AG09319 (cell line): ENCODE results near the gene SARS2.

Experiments
- DNase-seq: peaks from one replicate; pipeline ENCODE4 v3.0.0-alpha.2; 2010; ENCODE audit warnings: low read depth; ENCODE audit errors: extremely low read depth
- TF ChIP-seq, protein P1 (sequence below): IDR thresholded peaks from 2 replicates; pipeline ENCODE4 v1.5.1; 2011; ENCODE audit warnings: low read depth, mild to moderate bottlenecking, inconsistent platforms, low read length, moderate library complexity

The SARS2 gene

GRCh38 chr19:38921420-38922274, 8.9 kb downstream of the SARS2 start:
- no peak for DNase-seq

DNA sequence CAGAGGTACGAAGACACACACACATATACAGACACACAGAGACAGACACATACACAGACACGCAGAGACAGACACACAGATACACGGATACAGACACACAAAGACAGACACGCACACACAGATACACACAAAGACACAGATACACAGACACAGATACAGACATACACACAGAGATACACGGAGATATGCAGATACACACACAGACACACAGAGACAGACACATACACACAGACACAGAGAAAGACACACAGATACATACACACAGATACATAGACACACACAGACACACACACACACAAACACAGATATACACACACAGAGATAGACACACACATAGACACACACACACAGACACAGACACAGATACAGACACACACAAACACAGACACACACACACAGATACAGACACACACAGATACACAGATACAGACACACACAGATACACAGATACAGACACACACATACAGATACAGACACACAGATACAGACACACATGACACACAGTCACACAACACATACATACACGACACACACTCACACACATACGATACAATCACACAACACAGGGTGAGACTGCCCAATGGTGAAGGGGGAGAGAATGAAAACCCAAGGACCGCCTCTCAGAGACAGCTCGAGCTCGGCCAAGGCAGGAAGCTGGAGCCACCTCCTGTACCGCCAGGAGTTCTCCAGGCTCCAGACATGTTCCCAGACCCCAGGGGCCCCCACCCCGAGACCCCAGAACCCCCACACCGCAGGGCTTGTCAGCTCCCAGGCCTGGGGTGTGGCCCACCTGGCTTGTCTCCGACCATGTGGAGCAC, 9.8 kb downstream of the SARS2 start:
- TF ChIP-seq, protein P1, sequence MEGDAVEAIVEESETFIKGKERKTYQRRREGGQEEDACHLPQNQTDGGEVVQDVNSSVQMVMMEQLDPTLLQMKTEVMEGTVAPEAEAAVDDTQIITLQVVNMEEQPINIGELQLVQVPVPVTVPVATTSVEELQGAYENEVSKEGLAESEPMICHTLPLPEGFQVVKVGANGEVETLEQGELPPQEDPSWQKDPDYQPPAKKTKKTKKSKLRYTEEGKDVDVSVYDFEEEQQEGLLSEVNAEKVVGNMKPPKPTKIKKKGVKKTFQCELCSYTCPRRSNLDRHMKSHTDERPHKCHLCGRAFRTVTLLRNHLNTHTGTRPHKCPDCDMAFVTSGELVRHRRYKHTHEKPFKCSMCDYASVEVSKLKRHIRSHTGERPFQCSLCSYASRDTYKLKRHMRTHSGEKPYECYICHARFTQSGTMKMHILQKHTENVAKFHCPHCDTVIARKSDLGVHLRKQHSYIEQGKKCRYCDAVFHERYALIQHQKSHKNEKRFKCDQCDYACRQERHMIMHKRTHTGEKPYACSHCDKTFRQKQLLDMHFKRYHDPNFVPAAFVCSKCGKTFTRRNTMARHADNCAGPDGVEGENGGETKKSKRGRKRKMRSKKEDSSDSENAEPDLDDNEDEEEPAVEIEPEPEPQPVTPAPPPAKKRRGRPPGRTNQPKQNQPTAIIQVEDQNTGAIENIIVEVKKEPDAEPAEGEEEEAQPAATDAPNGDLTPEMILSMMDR = no peak
- DNase-seq = no peak

More at GRCh38 chr19:38921420-38922274, 8.9 kb downstream of the SARS2 start:
- TF ChIP-seq, protein P1 = no peak

GRCh38 chr19:38919837-38920601, 10.5 kb downstream of the SARS2 start:
- TF ChIP-seq, protein P1 = no peak
- no peak for DNase-seq

- no peak for DNase-seq
- TF ChIP-seq, protein P1 = no peak
These were observed 12.0 kb downstream of the SARS2 start for GRCh38 chr19:38918526-38918925.

GRCh38 chr19:38917921-38918491, 12.6 kb downstream of the SARS2 start:
- DNase-seq = no peak
- TF ChIP-seq, protein P1 = no peak; the same call in none of the 2 replicates

- DNase-seq = no peak
- TF ChIP-seq, protein P1 = no peak
These were observed 13.0 kb downstream of the SARS2 start for GRCh38 chr19:38917516-38917915.
